Measurements from ENCODE around the gene MRPL57. TPM values are rescaled to one million over a fixed set of nuclear protein-coding genes. Genes with fewer than 3 reads are reported as not detected.
"Not testable (repeated sequence)": the region's sequence is repeated elsewhere in the genome, so short reads cannot be mapped to it uniquely, and the experiment has no call there.

MRPL57 gene
- total RNA-seq (ENCODE audit: unreplicated experiment), result 11.8 TPM
- long read RNA-seq, transcript MRPL57-201 (2 exons, 2,246 nt), result major isoform, 26 of 33 reads
- long read RNA-seq, partial matches to known transcripts, result 5 of 33 reads
- long read RNA-seq, other reads (novel, unspliced or antisense), result 2 of 33 reads

- peaks cover 2% of the 10 kb centered on the region for H3K4me1 Mint-ChIP-seq (ENCODE audit: low read depth, unreplicated experiment)
- peak within 1 kb of the TSS; percentile 92 for H3K27ac Mint-ChIP-seq (ENCODE audit: unreplicated experiment)
- peak; percentile 97 for DNase-seq
- TF ChIP-seq CTCF (IDR thresholded peaks at IDR 0.05; ENCODE audit: partially characterized antibody, unreplicated experiment), result no peak
- peak within 1 kb of the TSS; percentile 96 for H3K4me3 Mint-ChIP-seq (ENCODE audit: unreplicated experiment)
- peaks cover 3% of the 10 kb centered on the region for H3K27me3 Mint-ChIP-seq (ENCODE audit: unreplicated experiment)
- no peaks in the 10 kb centered on the region for H3K36me3 Mint-ChIP-seq (ENCODE audit: unreplicated experiment)
- H3K9me3 Mint-ChIP-seq (ENCODE audit: unreplicated experiment), result no peaks in the 10 kb centered on the region
Observed at GRCh38 chr13:21176215-21176981, at the start of gene MRPL57, which contains the start of gene SKA3. TSS of gene MRPL57 (plus strand) at chr13:21176658. CDS start at chr13:21176917, 259 bp downstream. TSS of gene SKA3 (minus strand) at chr13:21176552. CDS start at chr13:21176477, 75 bp downstream.

GRCh38 chr13:21130116-21130515, 46.3 kb upstream of the MRPL57 start:
- Mint-ChIP-seq H3K27ac (ENCODE audit: unreplicated experiment) (no peak overlapping the region), H3K9me3 (ENCODE audit: unreplicated experiment) (peaks cover 3% of the 10 kb centered on the region), H3K4me1 (ENCODE audit: low read depth, unreplicated experiment) (no peaks in the 10 kb centered on the region), H3K27me3 (ENCODE audit: unreplicated experiment) (no peaks in the 10 kb centered on the region), H3K36me3 (ENCODE audit: unreplicated experiment) (no peaks in the 10 kb centered on the region), H3K4me3 (ENCODE audit: unreplicated experiment) (no peak overlapping the region)
- no peak for DNase-seq
- TF ChIP-seq CTCF (IDR thresholded peaks at IDR 0.05; ENCODE audit: partially characterized antibody, unreplicated experiment), result no peak

GRCh38 chr13:21133077-21133476, 43.4 kb upstream of the MRPL57 start:
- no peaks in the 10 kb centered on the region for H3K36me3 Mint-ChIP-seq (ENCODE audit: unreplicated experiment)
- TF ChIP-seq CTCF (IDR thresholded peaks at IDR 0.05; ENCODE audit: partially characterized antibody, unreplicated experiment), result no peak
- H3K4me3 Mint-ChIP-seq (ENCODE audit: unreplicated experiment), result no peak overlapping the region
- no peak for DNase-seq
- no peaks in the 10 kb centered on the region for H3K4me1 Mint-ChIP-seq (ENCODE audit: low read depth, unreplicated experiment)
- H3K9me3 Mint-ChIP-seq (ENCODE audit: unreplicated experiment), result peaks cover 3% of the 10 kb centered on the region
- H3K27ac Mint-ChIP-seq (ENCODE audit: unreplicated experiment), result no peak overlapping the region
- no peaks in the 10 kb centered on the region for H3K27me3 Mint-ChIP-seq (ENCODE audit: unreplicated experiment)

- H3K4me3 Mint-ChIP-seq (ENCODE audit: unreplicated experiment), result no peak overlapping the region
- peaks cover 2% of the 10 kb centered on the region for H3K27me3 Mint-ChIP-seq (ENCODE audit: unreplicated experiment)
- H3K36me3 Mint-ChIP-seq (ENCODE audit: unreplicated experiment), result no peaks in the 10 kb centered on the region
- DNase-seq, result no peak
- H3K9me3 Mint-ChIP-seq (ENCODE audit: unreplicated experiment), result peaks cover 4% of the 10 kb centered on the region
- H3K27ac Mint-ChIP-seq (ENCODE audit: unreplicated experiment), result no peak overlapping the region
- no peaks in the 10 kb centered on the region for H3K4me1 Mint-ChIP-seq (ENCODE audit: low read depth, unreplicated experiment)
- TF ChIP-seq CTCF (IDR thresholded peaks at IDR 0.05; ENCODE audit: partially characterized antibody, unreplicated experiment), result no peak
Observed at GRCh38 chr13:21134475-21134874, 42.0 kb upstream of the MRPL57 start.

GRCh38 chr13:21135833-21136232, 40.6 kb upstream of the MRPL57 start:
- H3K36me3 Mint-ChIP-seq (ENCODE audit: unreplicated experiment); H3K27ac Mint-ChIP-seq (ENCODE audit: unreplicated experiment); H3K4me3 Mint-ChIP-seq (ENCODE audit: unreplicated experiment); DNase-seq; H3K9me3 Mint-ChIP-seq (ENCODE audit: unreplicated experiment); H3K27me3 Mint-ChIP-seq (ENCODE audit: unreplicated experiment); H3K4me1 Mint-ChIP-seq (ENCODE audit: low read depth, unreplicated experiment): not testable (repeated sequence)

Measured in glutamatergic neuron (in vitro differentiated cells).